Kidney (tissue), 14 donors: ENCODE results near the gene SH3RF3. TPM values are rescaled to one million over a fixed set of nuclear protein-coding genes. Genes with fewer than 3 reads are reported as not detected.
A peak's percentile ranks its signal among the peaks of the same experiment; 100 is the strongest.

Source experiments
- DNase-seq, 5 donors: peaks; one replicate each; pipeline ENCODE4 v3.0.0-alpha.2; 2013 to 2020
- FAIRE-seq: peaks from 2 replicates; lab custom pipeline; 2012; peaks lifted over from hg19 to GRCh38; lab: Jason Lieb, UNC
- H3K27ac ChIP-seq, 2 donors: one replicate each; pipeline ENCODE4 v1.7.0; 2013; ENCODE audit warnings: low read depth in 2 of 2, low read length in 2 of 2, inconsistent platforms in 1 of 2
- H3K27me3 ChIP-seq: one replicate; pipeline ENCODE4 v1.7.1; 2013; ENCODE audit warnings: low read length, inconsistent platforms; ENCODE audit not compliant: control insufficient read depth, insufficient read depth
- H3K36me3 ChIP-seq, 3 donors: one replicate each; pipeline versions ENCODE4 v1.7.0 to v1.7.1; 2013; ENCODE audit warnings: low read length in 3 of 3, control low read depth in 1 of 3, inconsistent platforms in 1 of 3; ENCODE audit not compliant: insufficient read depth in 3 of 3, control insufficient read depth in 2 of 3
- H3K4me1 ChIP-seq, 3 donors: one replicate each; pipeline versions ENCODE4 v1.7.0 to v1.7.1; 2013; ENCODE audit warnings: low read length in 3 of 3, inconsistent platforms in 1 of 3, low read depth in 1 of 3; ENCODE audit not compliant: control insufficient read depth in 2 of 3, insufficient read depth in 2 of 3
- H3K4me3 ChIP-seq, 3 donors: one replicate each; pipeline versions ENCODE4 v1.7.0 to v1.8.1; 2013; ENCODE audit warnings: low read length in 3 of 3, control low read depth in 1 of 3, inconsistent platforms in 1 of 3
- H3K9ac ChIP-seq, 3 donors: one replicate each; pipeline versions ENCODE4 v1.7.0 to v1.7.1; 2013; ENCODE audit warnings: low read length in 3 of 3, control low read depth in 1 of 3, inconsistent platforms in 1 of 3
- H3K9me3 ChIP-seq, 3 donors: one replicate each; pipeline versions ENCODE4 v1.7.0 to v1.7.1; 2013; ENCODE audit warnings: low read length in 3 of 3, control low read depth in 1 of 3, inconsistent platforms in 1 of 3; ENCODE audit not compliant: control insufficient read depth in 2 of 3, insufficient read depth in 1 of 3
- CTCF ChIP-seq: IDR thresholded peaks from 3 replicates; pipeline ENCODE4 v1.5.1; 2012; ENCODE audit warnings: mild to moderate bottlenecking, moderate library complexity, borderline replicate concordance; ENCODE audit not compliant: insufficient read depth; ENCODE audit errors: extremely low read depth
- intact Hi-C: fragments of 100-400 bp; cut with DNase I; formaldehyde crosslinking; loops from one replicate; pipeline ENCODE4 v1.11.1; 2022
- polyA plus RNA-seq: library from polyadenylated mRNA; stranded (reverse); fragments of 350-450 nt; fragmentation: Illumina TruSeq; extraction: RNeasy Lipid Tissue Mini Kit (QIAGEN cat#74804); gene quantifications from one replicate; pipeline ENCODE4 v1.2.3, GENCODE V29; 2014; ENCODE audit warnings: low read depth, low replicate concordance; ENCODE audit not compliant: insufficient read depth
- total RNA-seq: library from RNA; stranded (reverse); fragmentation: NEBNext Ultra II Directional; extraction: Animal tissue kit (Norgen Biotek cat#: 25700); gene quantifications from one replicate; pipeline ENCODE4 v1.2.1, GENCODE V29; 2021
- donor health status: control.
- donor health status: control.
- donor health status: control.
- donor health status: control.
- donor health status: control.
- donor health status: DM: yes; HTN: yes; CAD: no.
- donor health status: Normal renal cell carcinoma (clear cell type).

Gene SH3RF3
- total and polyA plus RNA-seq, 2 donors from 2014 or later, result 1.7 to 10.7 TPM

DNA sequence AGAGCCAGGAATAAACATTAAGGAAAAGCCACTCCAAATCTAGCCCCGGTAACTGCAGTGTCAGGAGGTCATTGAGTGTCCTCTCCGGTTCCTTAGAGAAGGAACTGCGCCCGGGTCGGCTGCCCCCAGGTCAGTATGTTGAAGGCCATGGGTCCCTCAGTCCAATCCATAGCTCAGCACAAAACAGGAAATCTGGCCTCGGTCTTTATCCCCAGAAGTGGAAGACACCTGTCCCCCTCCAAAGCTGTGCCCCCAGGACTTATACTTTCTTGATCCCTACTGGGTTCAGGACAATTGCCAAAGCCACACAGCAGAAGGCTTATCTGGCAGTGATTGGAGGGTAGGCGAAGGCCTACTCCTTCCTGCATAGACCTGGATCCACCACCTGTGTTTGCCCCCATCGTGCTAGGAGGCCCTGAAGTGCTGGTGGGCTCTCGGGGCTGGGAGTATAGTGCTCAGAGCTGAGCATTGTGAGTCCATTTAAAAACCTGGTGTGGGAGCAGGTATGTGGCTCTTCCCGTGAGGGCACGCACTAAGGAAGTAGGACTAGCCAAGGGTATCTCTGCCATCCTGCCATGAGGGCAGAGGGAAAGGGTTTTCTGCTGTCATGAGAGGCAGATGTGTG lies 306.2 kb downstream of the SH3RF3 start:
- H3K27ac ChIP-seq, result no peak overlapping the region
- TF ChIP-seq CTCF, result no peak
- FAIRE-seq, result no peak
- no peak overlapping the region for H3K4me3 ChIP-seq
- H3K27me3 ChIP-seq, result no peaks in the 10 kb centered on the region
- peak in 1 of 5 donors; percentile 27 for DNase-seq
- no peaks in the 10 kb centered on the region for H3K36me3 ChIP-seq
- no peaks in the 10 kb centered on the region for H3K9me3 ChIP-seq
- intact Hi-C loops, result no loop called here
- H3K9ac ChIP-seq, result no peak overlapping the region
- no peaks in the 10 kb centered on the region for H3K4me1 ChIP-seq

DNA sequence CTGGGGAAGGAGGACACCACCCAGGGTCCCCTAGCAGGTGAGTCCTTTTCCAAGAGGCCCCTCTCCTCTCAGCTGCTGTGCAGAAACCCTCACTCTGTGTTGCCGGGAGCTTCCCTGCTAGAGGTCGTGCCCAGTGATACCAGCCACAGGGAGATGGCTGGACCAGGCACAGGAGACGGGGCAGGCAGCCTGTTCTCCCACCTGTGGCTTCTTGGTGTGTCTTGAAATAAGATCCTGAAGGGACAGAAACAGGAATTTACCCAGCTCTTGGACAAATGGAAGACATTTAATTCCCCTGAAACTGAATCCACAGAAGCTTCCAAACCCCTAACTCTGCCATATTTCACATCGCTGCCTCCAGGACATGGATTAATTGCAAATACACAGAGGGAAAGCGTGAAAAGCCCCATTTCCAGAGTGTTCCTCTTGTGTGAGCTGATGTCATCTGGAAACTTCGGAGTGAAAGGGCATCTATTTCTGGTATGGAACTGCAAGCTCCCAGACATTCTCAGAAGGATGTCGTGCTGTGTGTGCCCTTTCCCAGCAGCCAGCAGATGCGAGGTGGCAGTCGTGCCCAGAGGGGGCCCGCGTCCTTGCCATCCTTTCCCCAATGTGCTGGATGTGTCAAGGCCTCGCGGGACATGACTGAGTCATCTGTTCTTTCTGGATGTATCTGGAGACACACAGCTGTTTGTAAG lies 307.0 kb downstream of the SH3RF3 start:
- DNase-seq, result peak in 4 of 5 donors; percentile 36 to 68 (median 52)
- no peak for FAIRE-seq
- intact Hi-C loops, result no loop called here

DNA sequence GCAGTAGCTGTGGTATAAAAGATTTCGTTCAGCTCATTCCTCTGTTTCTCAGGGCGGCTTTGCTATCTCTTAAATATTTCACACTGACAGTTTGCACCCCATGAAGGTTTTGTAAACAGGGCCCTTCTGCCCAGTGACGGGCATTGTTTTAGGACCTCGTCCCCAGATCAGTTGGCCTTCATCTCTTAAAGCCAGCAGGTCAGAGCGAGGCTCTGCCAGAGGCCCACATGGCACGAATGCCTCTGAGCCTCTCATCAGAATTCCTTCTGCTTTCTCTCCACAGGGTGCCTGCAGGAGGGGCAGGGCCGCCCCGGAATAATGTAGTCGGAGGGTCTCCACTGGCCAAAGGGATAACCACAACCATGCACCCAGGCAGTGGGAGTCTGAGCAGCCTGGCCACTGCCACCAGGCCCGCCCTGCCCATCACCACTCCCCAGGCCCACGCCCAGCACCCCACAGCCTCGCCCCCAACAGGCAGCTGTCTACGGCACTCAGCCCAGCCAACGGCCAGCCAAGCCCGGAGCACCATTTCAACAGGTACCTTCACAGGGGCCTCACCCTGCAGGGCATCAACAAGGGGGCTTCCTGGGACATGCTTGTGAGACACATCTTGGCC lies 307.7 kb downstream of the SH3RF3 start:
- Histone ChIP-seq H3K27ac (no peak overlapping the region), H3K27me3 (no peaks in the 10 kb centered on the region), H3K9ac (no peak overlapping the region), H3K9me3 (peaks cover 0 to 5% (median 0%) of the 10 kb centered on the region in 3 donors), H3K36me3 (no peaks in the 10 kb centered on the region), H3K4me3 (no peak overlapping the region), H3K4me1 (no peaks in the 10 kb centered on the region)
- intact Hi-C loops, result no loop called here
- DNase-seq (peak in 1 of 5 donors; percentile 40), FAIRE-seq (no peak)
- no peak for TF ChIP-seq CTCF

More for the DNA sequence above, 307.0 kb downstream of the SH3RF3 start:
- no peak overlapping the region for H3K9ac ChIP-seq
- peaks cover 0 to under 1% (median 0%) of the 10 kb centered on the region in 3 donors for H3K9me3 ChIP-seq
- no peak for TF ChIP-seq CTCF
- no peak overlapping the region for H3K27ac ChIP-seq
- no peaks in the 10 kb centered on the region for H3K36me3 ChIP-seq
- H3K4me1 ChIP-seq, result no peaks in the 10 kb centered on the region
- no peaks in the 10 kb centered on the region for H3K27me3 ChIP-seq
- H3K4me3 ChIP-seq, result no peak overlapping the region
